ENCODE results near the gene TAF1D. TPM values are rescaled to one million over a fixed set of nuclear protein-coding genes. Genes with fewer than 3 reads are reported as not detected.

Gene TAF1D
- total RNA-seq, 1 experiment from 2014 or later = 50.7 TPM

GRCh38 chr11:93689240-93689639 lies 52.1 kb downstream of the TAF1D start:
- in situ Hi-C loops (cut with HindIII; ENCODE audit: low pct_unique_long_range_greater_than_20kb, low sequenced_read_pairs) = no loop called here
- no peak for DNase-seq (ENCODE audit: low read depth)

- in situ Hi-C loops (cut with HindIII; ENCODE audit: low pct_unique_long_range_greater_than_20kb, low sequenced_read_pairs) = no loop called here
- no peak for DNase-seq (ENCODE audit: low read depth)
These were observed 54.5 kb downstream of the TAF1D start for GRCh38 chr11:93686812-93687211.

GRCh38 chr11:93686226-93686625 lies 55.1 kb downstream of the TAF1D start:
- in situ Hi-C loops (cut with HindIII; ENCODE audit: low pct_unique_long_range_greater_than_20kb, low sequenced_read_pairs) = no loop called here
- no peak for DNase-seq (ENCODE audit: low read depth)

Other genes starting within 250 kb of the TAF1D start
- 72.1 and 76.2 TPM in 2 replicates for gene SMCO4, start 198.1 kb downstream of the TAF1D start, total RNA-seq (2014; rRNA removed; shearing (Covaris generic); ENCODE audit: low replicate concordance)
- gene CEP295, start 79.8 kb downstream of the TAF1D start, total RNA-seq (2014; rRNA removed; shearing (Covaris generic); ENCODE audit: low replicate concordance) = 5.6 and 6.0 TPM in 2 replicates
- 9.1 and 12.6 TPM in 2 replicates for gene C11orf54, start 177 bp upstream of the TAF1D start, total RNA-seq (2014; rRNA removed; shearing (Covaris generic); ENCODE audit: low replicate concordance)
- 19.3 and 25.8 TPM in 2 replicates for gene MED17, start 42.8 kb upstream of the TAF1D start, total RNA-seq (2014; rRNA removed; shearing (Covaris generic); ENCODE audit: low replicate concordance)
- gene VSTM5, start 109.1 kb upstream of the TAF1D start, total RNA-seq (2014; rRNA removed; shearing (Covaris generic); ENCODE audit: low replicate concordance) = not detected in 2 replicates